ENCODE measurements around the gene SRPK3.
"Not testable (repeated sequence)": the region's sequence is repeated elsewhere in the genome, so short reads cannot be mapped to it uniquely, and the experiment has no call there.

SRPK3 gene

GRCh38 chrX:153746991-153747390, 33.9 kb upstream of the SRPK3 start:
- not testable (repeated sequence) for DNase-seq

GRCh38 chrX:153749017-153749416, 31.8 kb upstream of the SRPK3 start:
- not testable (repeated sequence) for DNase-seq

GRCh38 chrX:153750127-153750774, 30.6 kb upstream of the SRPK3 start:
- no peak for DNase-seq

GRCh38 chrX:153755136-153755535, 25.7 kb upstream of the SRPK3 start:
- no peak for DNase-seq

GRCh38 chrX:153761863-153762262, 19.0 kb upstream of the SRPK3 start:
- no peak for DNase-seq

GRCh38 chrX:153762626-153763173, 18.1 kb upstream of the SRPK3 start:
- no peak for DNase-seq

- no peak for DNase-seq
Observed at GRCh38 chrX:153763298-153763932, 17.4 kb upstream of the SRPK3 start.

- DNase-seq: no peak
Observed at GRCh38 chrX:153763989-153764755, 16.7 kb upstream of the SRPK3 start, which contains the start of gene PLXNB3. Gene PLXNB3 (plus strand): TSS chrX:153764249. CDS start chrX:153765536, 1,287 bp downstream.

GRCh38 chrX:153764786-153765137, 16.1 kb upstream of the SRPK3 start:
- no peak for DNase-seq

- DNase-seq: no peak
Observed at GRCh38 chrX:153765138-153766079, 15.4 kb upstream of the SRPK3 start.

GRCh38 chrX:153766098-153766817, 14.6 kb upstream of the SRPK3 start:
- no peak for DNase-seq

- DNase-seq: no peak
Observed at GRCh38 chrX:153766871-153767673, 13.8 kb upstream of the SRPK3 start.

GRCh38 chrX:153767674-153768055, 13.2 kb upstream of the SRPK3 start:
- DNase-seq: no peak

- DNase-seq: no peak
Observed at GRCh38 chrX:153768311-153769157, 12.3 kb upstream of the SRPK3 start.

GRCh38 chrX:153769158-153769864, 11.5 kb upstream of the SRPK3 start:
- no peak for DNase-seq

GRCh38 chrX:153769865-153770600, 10.8 kb upstream of the SRPK3 start:
- DNase-seq: no peak

GRCh38 chrX:153770601-153771414, 10.0 kb upstream of the SRPK3 start:
- DNase-seq: no peak
